Placental pericyte (primary cell): ENCODE results near the gene TCTA. TPM values are rescaled to one million over a fixed set of nuclear protein-coding genes. Genes with fewer than 3 reads are reported as not detected.

ENCODE experiments used
- total RNA-seq: library from RNA; depleted of rRNA; stranded (reverse); fragments of >200 nt; gene quantifications from 2 replicates; pipeline ENCODE4 v1.2.3, GENCODE V29; 2012

Gene TCTA, protein sequence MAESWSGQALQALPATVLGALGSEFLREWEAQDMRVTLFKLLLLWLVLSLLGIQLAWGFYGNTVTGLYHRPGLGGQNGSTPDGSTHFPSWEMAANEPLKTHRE
- total RNA-seq, result 19.7 and 27.3 TPM in 2 replicates

GRCh38 chr3:49411968-49412631 lies at the start of gene TCTA, which contains the start of gene RHOA:
Gene TCTA (plus strand): TSS chr3:49412423. CDS start chr3:49412427, 4 bp downstream.
Gene RHOA (minus strand): TSS chr3:49411976. CDS start chr3:49375589, 36,387 bp downstream.

GRCh38 chr3:49422379-49423248 lies 10.4 kb downstream of the TCTA start, which contains the start of gene AMT:
Gene AMT (minus strand): TSS chr3:49422473. CDS start chr3:49422450, 23 bp downstream.

Other genes starting within 250 kb of the TCTA start
- 28.5 and 30.0 TPM in 2 replicates for gene CCDC71, start 246.1 kb upstream of the TCTA start, total RNA-seq
- 17.8 and 41.6 TPM in 2 replicates for gene KLHDC8B, start 240.8 kb upstream of the TCTA start, total RNA-seq
- gene C3orf62, start 135.2 kb upstream of the TCTA start, total RNA-seq, result 1.1 and 1.3 TPM in 2 replicates
- 20.8 and 26.9 TPM in 2 replicates for gene USP4, start 72.4 kb upstream of the TCTA start, total RNA-seq
- 136 and 298 TPM in 2 replicates for gene GPX1, start 54.1 kb upstream of the TCTA start, total RNA-seq
- gene RHOA, start 447 bp upstream of the TCTA start, total RNA-seq, result 748 and 795 TPM in 2 replicates
- gene AMT, start 10.1 kb downstream of the TCTA start, total RNA-seq, result 0.29 and 1.1 TPM in 2 replicates
- gene NICN1, start 16.9 kb downstream of the TCTA start, total RNA-seq, result 5.7 and 6.6 TPM in 2 replicates
- gene DAG1, start 57.8 kb downstream of the TCTA start, total RNA-seq, result 62.4 and 126 TPM in 2 replicates
- gene BSN, start 142.1 kb downstream of the TCTA start, total RNA-seq, result 0.14 and 0.22 TPM in 2 replicates